GM10266 (cell line): ENCODE measurements around the gene DNAJC4.
A peak's percentile ranks its signal among the peaks of the same experiment; 100 is the strongest.

Experiments used
- DNase-seq: peaks from one replicate; pipeline ENCODE4 v3.0.0; 2012; ENCODE audit errors: extremely low spot score
- CTCF ChIP-seq: IDR thresholded peaks from 2 replicates; pipeline ENCODE4 v1.5.1; 2012; ENCODE audit warnings: mild to moderate bottlenecking, low read depth; ENCODE audit not compliant: control insufficient read depth, insufficient read depth; ENCODE audit errors: missing control alignments

DNAJC4 gene

DNA sequence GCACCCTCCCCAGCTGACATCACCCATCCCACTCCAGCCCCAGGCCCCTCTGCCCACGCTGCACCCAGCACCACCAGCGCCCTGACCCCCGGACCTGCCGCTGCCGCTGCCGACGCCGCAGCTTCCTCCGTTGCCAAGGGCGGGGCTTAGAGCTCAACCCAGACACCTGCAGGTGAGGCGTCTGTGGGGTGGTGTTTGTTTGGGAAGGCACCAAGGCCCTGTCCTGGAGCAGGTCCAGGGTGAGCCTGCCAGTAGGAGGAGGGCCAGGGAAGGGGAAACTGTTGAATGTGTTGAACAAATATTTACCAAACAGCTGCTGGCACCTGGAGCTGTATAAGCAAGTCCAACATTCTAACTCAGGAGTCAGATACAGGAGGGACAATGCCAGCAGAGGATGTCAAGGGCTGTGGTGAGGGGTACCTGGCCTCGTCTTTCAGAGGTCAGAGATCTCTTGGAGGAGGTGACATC, 7.2 kb downstream of the DNAJC4 start:
- no peak for DNase-seq
- no peak for TF ChIP-seq CTCF

GRCh38 chr11:64238076-64238475, 7.7 kb downstream of the DNAJC4 start:
- no peak for DNase-seq
- no peak for TF ChIP-seq CTCF

DNA sequence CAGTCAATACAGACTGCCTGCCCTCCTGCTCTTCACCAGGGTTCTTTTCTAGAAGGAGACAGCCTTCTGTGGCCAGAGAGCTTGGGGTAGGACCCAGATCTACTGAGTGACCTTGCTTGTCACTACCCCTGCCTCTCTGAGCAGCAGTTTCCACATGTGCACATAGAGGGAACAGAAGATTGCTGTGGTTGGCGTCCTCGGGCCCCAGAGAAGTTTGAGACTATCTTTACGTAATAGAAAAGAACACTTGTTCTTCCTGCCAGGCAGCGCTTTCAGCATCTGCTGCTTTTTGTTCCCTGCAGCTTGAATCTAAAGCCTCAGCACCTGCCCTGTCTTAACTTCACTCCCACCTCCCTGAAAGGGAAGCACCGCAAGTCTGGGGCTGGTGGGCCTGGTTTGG, 8.7 kb downstream of the DNAJC4 start:
- no peak for TF ChIP-seq CTCF
- no peak for DNase-seq

DNA sequence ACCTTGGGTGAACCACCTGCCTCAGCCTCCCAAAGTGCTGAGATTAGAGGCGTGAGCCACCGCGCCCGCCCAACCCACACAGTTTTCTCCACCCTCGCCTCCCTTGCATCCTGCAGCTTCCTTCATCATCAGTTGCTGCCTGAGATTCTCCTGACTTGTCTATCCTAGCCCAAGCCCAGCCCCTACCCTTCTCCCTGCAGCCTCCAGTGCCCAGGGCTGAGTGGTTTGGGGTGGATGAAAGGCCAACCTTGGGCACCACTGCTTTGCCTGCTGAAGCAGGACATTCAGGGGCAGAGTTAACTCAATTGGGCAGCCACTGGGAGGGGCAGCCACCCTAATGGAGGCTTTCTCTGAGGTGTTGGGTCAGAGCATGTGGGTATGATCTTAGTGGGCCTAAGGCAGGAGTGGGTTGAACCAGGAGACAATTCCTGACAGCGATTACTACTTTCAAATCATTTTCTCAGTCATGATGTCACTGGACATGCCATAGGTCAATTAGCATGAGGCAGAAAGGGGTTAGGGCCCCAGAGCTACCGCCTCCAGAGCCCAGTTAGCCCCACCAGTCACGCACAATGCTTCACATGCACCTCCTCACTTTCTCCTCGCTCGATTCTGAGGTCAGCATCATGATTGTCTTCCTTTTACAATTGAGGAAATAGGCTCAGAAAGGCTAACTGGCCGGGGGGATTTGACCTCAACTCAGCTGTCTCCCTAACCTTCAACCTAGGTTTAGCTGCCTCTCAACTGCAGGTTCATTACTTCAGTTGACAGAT, 9.5 kb downstream of the DNAJC4 start:
- DNase-seq, result peak; percentile 76
- TF ChIP-seq CTCF, result no peak

DNA sequence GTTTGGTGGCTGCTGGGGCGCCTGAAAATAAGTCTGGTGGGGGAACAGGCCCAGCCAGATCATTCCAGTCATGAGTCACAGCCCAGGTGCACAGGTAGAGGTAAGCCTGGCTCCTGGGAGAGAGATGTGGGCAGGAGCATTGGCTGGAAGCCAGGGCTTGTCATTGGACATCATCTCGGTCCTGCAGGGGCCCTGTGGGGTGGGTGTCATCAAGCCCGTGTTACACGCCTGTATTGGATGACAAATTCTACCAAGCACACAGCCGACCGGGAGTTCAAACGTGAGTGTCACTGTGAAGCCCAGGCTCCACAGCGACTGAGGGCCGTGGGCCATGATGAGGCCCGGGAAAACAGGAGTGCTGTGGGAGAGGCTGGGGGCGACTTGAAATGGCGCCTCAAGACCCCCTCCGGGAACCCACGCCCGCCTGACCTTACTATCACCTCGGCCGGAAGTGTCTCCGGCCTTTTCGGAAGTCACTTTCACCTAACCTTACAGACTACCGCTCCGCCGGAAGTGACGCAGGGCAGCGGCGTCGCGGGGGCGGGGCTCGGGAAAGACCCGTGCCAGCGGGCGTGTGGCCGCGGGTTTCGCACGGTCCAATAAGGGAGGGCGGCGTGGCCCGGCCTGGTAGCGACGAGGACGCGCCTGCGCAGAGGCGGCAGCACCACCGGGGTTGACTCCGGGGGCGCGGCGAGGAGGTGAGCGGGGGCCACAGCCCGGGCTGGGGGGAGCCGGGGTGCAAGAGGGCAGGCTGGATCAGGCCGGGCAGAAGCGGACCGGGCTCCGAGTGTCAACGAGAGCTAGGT, 10.3 kb downstream of the DNAJC4 start, which contains the start of gene FKBP2:
Gene FKBP2, plus strand, starts transcription at position 661 of the 806 bp plus-strand sequence. CDS start 1,293 bp downstream, outside the sequence.
- TF ChIP-seq CTCF, result no peak

DNA sequence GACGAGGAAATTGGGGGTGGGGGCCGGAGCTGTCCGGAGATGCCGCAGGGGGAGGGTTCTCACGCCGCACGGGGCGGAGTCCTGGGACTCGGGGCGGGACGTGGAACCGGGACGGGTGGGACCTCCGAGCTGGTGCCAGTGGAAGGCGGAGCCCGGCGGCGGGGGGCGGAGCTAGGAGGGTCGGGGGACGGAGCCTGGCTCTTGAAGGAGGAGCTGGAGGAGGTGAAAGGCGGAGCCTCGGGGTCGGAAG, 10.8 kb downstream of the DNAJC4 start:
- TF ChIP-seq CTCF, result no peak
- DNase-seq, result peak; percentile 99

More for the DNA sequence above, 10.3 kb downstream of the DNAJC4 start, which contains the start of gene FKBP2:
- peak; percentile 97 for DNase-seq
